Colonic mucosa (tissue), 4 donors: ENCODE results near the gene TMEM117. TPM values are rescaled to one million over a fixed set of nuclear protein-coding genes. Genes with fewer than 3 reads are reported as not detected.

ENCODE experiments used
- DNase-seq: peaks from one replicate; pipeline ENCODE4 v3.0.0-alpha.2; 2020
- H3K27ac ChIP-seq: fragments of 200-600 bp; one replicate; pipeline ENCODE4 v1.8.0; 2021
- H3K27me3 ChIP-seq: fragments of 200-600 bp; one replicate; pipeline ENCODE4 v1.8.0; 2021
- H3K36me3 ChIP-seq: fragments of 200-600 bp; one replicate; pipeline ENCODE4 v1.8.0; 2021
- H3K4me1 ChIP-seq: fragments of 200-600 bp; one replicate; pipeline ENCODE4 v1.8.0; 2021; ENCODE audit warnings: mild to moderate bottlenecking
- H3K4me3 ChIP-seq: fragments of 200-600 bp; one replicate; pipeline ENCODE4 v1.8.0; 2021
- H3K9ac ChIP-seq, 2 donors: one replicate each; pipeline ENCODE4 v1.7.0; 2013; ENCODE audit warnings: control low read depth in 2 of 2, low read depth in 2 of 2, low read length in 2 of 2
- H3K9me3 ChIP-seq: fragments of 200-600 bp; one replicate; pipeline ENCODE4 v1.8.0; 2021
- intact Hi-C: fragments of 100-400 bp; cut with DNase I; formaldehyde crosslinking; loops from one replicate; pipeline ENCODE4 v1.14.1; 2022
- total RNA-seq, 2 donors: library from RNA; stranded (reverse); fragmentation: NEBNext Ultra II Directional in 1 of 2; extraction: Animal tissue kit (Norgen Biotek cat#: 25700) in 1 of 2; gene quantifications; one replicate each; pipeline ENCODE4 v1.2.1, GENCODE V29; 2021
- TF ChIP-seq, protein P1 (sequence below): fragments of 200-600 bp; IDR thresholded peaks from one replicate; pipeline ENCODE4 v1.8.0; 2022; ENCODE audit warnings: antibody characterized with exemption, mild to moderate bottlenecking
- donor health status: healthy.
- donor health status: DM: no; HTN: no; CAD: no.
- donor health status: DM: no; HTN: no; CAD: no.

Gene TMEM117
- total RNA-seq, 2 donors from 2014 or later = 7.4 to 8.0 TPM

GRCh38 chr12:44059476-44059875 lies 223.6 kb downstream of the TMEM117 start:
- H3K9me3 ChIP-seq = no peaks in the 10 kb centered on the region
- no peak for DNase-seq

DNA sequence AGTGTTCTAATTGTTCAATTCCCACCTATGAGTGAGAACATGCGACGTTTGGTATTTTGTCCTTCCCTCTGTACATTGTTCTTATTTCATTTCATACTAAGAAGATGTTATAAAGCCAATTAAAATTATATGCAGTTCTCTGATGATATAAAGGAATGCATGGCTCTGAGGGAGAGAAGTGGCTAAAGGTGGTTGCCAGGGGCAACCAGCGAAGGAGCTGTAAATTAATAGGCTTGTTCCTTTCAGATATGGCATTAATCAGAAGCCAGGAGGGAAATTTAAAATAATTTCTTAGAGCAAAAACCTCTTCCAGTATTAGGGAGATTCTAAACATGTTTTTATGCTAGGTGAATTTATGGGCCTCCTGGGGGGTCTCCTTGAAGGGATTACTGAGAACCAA lies 227.8 kb downstream of the TMEM117 start:
- no peaks in the 10 kb centered on the region for H3K4me1 ChIP-seq
- no peaks in the 10 kb centered on the region for H3K9me3 ChIP-seq
- DNase-seq = no peak
- no peak overlapping the region for H3K4me3 ChIP-seq
- TF ChIP-seq, protein P1, sequence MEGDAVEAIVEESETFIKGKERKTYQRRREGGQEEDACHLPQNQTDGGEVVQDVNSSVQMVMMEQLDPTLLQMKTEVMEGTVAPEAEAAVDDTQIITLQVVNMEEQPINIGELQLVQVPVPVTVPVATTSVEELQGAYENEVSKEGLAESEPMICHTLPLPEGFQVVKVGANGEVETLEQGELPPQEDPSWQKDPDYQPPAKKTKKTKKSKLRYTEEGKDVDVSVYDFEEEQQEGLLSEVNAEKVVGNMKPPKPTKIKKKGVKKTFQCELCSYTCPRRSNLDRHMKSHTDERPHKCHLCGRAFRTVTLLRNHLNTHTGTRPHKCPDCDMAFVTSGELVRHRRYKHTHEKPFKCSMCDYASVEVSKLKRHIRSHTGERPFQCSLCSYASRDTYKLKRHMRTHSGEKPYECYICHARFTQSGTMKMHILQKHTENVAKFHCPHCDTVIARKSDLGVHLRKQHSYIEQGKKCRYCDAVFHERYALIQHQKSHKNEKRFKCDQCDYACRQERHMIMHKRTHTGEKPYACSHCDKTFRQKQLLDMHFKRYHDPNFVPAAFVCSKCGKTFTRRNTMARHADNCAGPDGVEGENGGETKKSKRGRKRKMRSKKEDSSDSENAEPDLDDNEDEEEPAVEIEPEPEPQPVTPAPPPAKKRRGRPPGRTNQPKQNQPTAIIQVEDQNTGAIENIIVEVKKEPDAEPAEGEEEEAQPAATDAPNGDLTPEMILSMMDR = no peak
- H3K36me3 ChIP-seq = no peaks in the 10 kb centered on the region
- no peak overlapping the region for H3K27ac ChIP-seq
- intact Hi-C loops = no loop called here
- H3K9ac ChIP-seq = no peak overlapping the region
- no peaks in the 10 kb centered on the region for H3K27me3 ChIP-seq

More at GRCh38 chr12:44059476-44059875, 223.6 kb downstream of the TMEM117 start:
- no peak overlapping the region for H3K4me3 ChIP-seq
- no peaks in the 10 kb centered on the region for H3K27me3 ChIP-seq
- H3K36me3 ChIP-seq = no peaks in the 10 kb centered on the region
- TF ChIP-seq, protein P1 = no peak
- H3K4me1 ChIP-seq = no peaks in the 10 kb centered on the region
- no peak overlapping the region for H3K9ac ChIP-seq
- no peak overlapping the region for H3K27ac ChIP-seq
- intact Hi-C loops = no loop called here

GRCh38 chr12:44076871-44077270 lies 241.0 kb downstream of the TMEM117 start:
- Histone ChIP-seq H3K4me3 (no peak overlapping the region), H3K9ac (no peak overlapping the region), H3K9me3 (no peaks in the 10 kb centered on the region), H3K27ac (no peak overlapping the region), H3K27me3 (no peaks in the 10 kb centered on the region), H3K36me3 (no peaks in the 10 kb centered on the region), H3K4me1 (no peaks in the 10 kb centered on the region)
- intact Hi-C loops = no loop called here
- no peak for DNase-seq
- TF ChIP-seq, protein P1 = no peak

DNA sequence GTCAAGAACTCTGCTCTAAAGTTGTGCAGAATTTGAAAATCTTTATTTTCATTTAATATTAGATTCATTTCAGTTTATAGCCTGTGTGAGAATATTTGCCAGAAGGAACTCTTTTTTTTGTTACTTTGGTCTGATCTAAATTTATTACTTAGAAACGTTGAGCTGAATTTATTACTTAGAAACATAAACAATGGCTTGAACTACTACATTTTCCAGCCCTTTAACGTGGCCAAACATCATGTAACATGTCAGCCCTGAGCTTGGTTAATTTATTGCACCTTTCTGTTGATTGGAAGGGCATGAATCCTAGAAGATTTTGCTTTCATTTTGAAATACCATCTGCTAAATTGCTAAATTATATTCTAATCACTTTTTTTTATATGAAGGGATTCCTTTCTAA lies 241.4 kb downstream of the TMEM117 start:
- H3K27ac ChIP-seq = no peak overlapping the region
- no peaks in the 10 kb centered on the region for H3K36me3 ChIP-seq
- H3K27me3 ChIP-seq = no peaks in the 10 kb centered on the region
- H3K9me3 ChIP-seq = no peaks in the 10 kb centered on the region
- TF ChIP-seq, protein P1 = no peak
- H3K9ac ChIP-seq = no peak overlapping the region
- no peak for DNase-seq
- intact Hi-C loops = no loop called here
- H3K4me3 ChIP-seq = no peak overlapping the region
- no peaks in the 10 kb centered on the region for H3K4me1 ChIP-seq

DNA sequence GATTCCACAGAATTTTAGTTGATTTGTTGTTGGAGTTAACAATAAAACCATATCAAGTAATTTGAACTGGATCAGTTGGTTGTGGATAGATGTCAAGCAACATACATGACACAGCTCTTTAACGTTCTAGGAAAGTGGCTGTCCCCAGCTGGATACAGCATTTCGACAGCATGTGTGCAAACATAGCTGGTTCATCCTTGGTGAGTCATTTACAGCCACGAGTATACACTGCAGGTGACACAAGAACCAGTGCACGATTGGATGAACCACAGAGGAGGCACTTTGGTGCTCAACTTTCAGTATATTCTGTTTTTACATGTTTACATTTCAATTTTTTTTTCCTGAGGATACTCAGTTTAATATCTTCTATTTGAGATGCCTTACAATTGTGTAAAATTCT lies 242.4 kb downstream of the TMEM117 start:
- Histone ChIP-seq H3K36me3 (no peaks in the 10 kb centered on the region), H3K27ac (no peak overlapping the region), H3K9ac (no peak overlapping the region), H3K4me1 (no peaks in the 10 kb centered on the region), H3K27me3 (no peaks in the 10 kb centered on the region), H3K4me3 (no peak overlapping the region), H3K9me3 (no peaks in the 10 kb centered on the region)
- intact Hi-C loops = no loop called here
- TF ChIP-seq, protein P1 = no peak
- no peak for DNase-seq

- no peak overlapping the region for H3K4me3 ChIP-seq
- H3K9ac ChIP-seq = no peak overlapping the region
- H3K9me3 ChIP-seq = no peaks in the 10 kb centered on the region
- no peaks in the 10 kb centered on the region for H3K4me1 ChIP-seq
- no peaks in the 10 kb centered on the region for H3K27me3 ChIP-seq
- H3K27ac ChIP-seq = no peak overlapping the region
- TF ChIP-seq, protein P1 = no peak
- intact Hi-C loops = no loop called here
- no peak for DNase-seq
- H3K36me3 ChIP-seq = no peaks in the 10 kb centered on the region
These were observed 252.8 kb downstream of the TMEM117 start for GRCh38 chr12:44088647-44089046.
